Activated CD8-positive, alpha-beta memory T cell treated with anti-CD3 and anti-CD28 coated beads for 1 hour (primary cell): ENCODE results near the gene TNFRSF14.
A peak's percentile ranks its signal among the peaks of the same experiment; 100 is the strongest.
"Not testable (repeated sequence)": the region's sequence is repeated elsewhere in the genome, so short reads cannot be mapped to it uniquely, and the experiment has no call there.

ENCODE experiments used
- DNase-seq, 2 donors: peaks; one replicate each; pipeline ENCODE4 v3.0.0-alpha.2; 2020; ENCODE audit warnings: low read depth in 1 of 2; ENCODE audit errors: extremely low read depth in 1 of 2

The TNFRSF14 gene

DNA sequence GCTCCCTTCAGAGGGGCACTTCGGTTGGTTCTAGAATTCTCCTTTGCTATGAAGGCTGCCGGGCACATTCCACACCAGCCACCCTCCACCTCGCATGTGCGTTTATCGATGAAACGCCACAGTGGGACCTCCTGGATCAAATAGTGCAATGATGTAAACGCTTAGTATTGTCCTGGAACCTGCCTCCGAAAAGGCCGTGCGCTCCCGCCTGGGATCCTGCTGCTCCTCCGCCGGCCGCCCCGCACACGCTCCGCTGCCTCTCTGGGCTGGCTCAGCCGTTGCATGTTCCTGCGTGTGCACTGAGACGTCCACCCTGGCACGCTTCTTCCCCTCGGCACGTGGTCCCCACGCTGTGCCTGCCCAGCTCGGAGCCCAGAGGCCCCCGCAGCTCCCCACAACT, 4.0 kb upstream of the TNFRSF14 start:
- no peak for DNase-seq

DNA sequence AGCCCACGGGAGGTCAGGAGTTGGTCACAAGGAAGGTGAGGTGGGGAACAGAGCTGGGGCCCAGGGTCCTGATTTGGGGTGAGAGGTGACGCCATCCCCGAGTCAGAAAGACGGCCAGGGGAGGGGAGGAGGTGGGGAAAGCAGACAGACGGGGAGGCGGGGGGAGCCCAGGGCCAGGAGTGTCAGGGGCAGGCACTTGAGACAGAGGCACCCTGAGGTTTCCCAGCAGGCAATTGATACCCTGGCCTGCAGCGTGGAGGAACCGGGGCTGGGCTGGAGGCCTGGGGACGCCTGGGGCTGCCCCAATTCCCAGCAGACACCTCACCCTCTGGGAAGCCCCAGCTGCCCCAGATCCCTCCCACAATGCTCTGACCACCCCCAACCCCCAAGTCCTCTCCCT, 3.1 kb upstream of the TNFRSF14 start:
- not testable (repeated sequence) for DNase-seq

DNA sequence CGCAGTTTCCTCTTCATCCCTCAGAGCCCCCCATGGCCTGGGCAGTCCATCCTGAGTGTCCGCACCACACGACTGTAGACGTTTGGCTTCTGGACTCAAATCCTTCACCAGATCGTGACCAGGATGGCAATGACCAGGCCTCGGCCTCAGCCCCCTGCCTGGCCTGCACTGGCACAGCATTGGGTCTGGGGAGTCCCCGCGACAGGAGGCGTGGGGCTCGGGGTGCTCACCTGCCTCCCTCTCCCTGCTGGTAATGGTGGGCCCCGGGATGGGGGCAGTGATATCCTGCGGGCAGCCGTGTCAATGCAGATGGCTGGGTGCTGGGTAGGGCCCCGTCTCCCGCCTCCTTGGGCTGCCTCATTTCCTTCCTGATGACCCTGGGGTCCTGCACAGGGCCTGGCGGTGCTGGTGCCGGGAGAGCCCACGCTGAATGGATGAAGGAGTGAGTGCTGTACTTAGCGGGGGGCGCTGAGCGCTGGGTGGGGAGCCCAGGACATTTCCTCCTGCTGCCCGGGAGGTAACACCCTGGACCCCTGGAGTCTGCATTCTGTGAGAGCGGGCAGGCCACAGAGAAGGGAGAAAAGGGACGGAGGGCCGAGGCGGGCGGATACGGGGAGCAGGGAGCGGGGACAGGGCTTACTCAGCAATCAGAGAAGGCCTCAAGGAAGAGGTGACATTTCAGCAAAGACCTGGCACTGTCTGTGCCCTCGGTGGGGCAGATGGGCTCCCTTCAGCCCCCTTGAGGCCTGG, 2.1 kb upstream of the TNFRSF14 start:
- DNase-seq = no peak

DNA sequence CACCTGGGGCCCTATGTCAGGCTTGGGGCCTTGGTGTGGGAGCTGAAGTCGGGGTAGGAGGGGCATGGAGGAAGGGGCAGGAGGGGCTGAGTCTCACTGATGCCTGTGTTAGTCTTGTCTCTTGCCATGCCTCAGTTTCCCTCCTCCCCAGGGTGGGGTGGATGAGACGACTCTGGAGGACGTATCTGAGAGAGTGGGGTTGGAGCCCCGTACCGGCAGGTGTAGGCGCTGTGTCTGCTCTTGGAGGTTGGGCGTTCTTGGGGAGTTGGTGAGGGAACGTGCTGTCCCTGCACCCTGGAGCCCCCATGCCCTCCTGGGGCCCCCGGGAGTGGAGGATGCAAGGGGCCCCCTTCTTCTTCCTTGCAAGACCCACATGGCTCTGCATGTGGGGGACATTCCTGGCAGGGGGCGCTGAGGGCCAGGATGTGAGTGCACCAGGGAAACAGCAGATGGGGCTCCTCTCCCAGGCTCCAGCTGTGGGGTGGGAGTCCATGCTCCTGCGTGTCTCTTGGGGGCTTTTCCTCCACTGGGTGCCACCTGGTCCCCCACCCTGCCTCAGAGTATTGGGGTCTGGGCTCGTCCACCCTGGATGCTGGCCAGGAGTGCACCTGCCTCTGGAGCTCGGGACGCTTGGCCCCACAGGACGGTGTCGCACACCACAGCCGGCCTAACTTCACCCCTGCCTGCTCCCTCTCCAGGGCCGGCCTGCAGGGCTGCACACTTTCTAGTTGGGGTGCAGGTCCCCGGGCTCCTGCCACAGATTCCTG, 1.4 kb upstream of the TNFRSF14 start:
- DNase-seq = no peak

DNA sequence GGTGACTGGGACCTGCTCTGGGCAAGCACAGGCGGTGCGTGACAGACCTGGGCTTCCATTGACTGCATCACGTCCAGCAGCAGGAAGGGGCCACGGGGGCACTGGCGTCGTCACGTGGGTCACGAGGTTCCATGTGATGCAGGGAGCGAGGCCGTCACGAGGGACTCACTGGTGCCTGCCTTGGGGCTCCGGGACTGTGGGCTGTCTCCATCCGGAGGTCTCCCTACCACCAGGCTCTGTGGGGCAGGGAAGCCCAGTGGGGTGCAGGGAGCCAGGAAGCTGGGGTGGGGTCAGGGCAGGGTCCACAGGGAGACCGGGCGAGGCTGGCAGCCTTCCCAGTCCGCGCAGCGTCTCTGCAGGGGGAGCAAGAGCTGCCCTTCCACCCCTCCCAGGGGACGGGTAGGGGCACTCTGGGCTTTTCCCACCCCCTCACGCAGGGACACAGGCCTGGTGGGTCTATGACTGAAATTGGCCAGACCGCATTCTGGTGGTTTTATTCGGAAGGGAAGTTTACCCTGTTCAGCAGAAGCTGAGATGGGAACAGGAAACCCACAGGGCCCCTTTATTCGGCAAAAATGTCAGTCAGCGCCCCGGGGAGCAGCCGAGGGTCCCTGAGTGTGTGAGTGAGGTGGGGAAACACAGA, 416 bp upstream of the TNFRSF14 start:
- peak in 1 of 2 donors; percentile 56 for DNase-seq

DNA sequence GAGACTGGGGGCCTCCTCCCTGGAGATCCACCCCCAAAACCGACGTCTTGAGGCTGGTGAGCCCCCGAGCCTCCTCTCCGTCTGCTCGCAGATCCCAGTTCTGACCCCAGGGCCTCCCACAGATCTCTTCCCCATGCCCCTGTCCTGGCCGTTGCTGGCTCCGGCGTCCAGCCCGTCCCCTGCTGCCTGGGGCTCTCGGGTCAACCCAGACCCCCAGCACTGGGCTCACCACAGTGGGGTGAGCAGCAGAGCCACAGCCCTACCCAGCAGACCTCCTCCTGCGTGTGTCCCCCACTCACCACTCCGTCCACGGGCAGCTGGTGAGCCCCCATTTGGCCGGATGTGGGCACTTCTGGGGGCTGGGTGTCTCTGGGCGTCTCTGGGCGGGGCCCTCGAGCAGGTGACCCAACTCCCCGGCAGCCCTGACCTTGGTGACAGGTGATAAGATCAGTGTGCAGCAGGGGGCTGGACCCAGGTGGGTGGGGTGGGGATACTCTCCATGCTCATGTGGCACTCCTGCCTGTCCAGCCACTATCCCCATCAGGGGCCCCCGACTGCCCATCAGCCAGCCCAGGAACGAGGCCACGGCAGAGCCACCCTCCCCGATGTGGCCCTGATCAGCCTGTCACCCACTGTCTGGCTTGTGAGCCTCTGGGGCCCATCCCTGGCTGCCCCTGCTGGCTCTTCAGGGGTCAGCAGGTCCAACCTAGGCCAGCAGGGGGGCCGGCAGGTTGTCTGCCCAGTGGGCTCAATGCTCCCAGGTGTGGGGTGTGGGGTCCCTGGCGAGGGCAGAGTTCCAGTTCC, 709 bp downstream of the TNFRSF14 start:
- no peak for DNase-seq

DNA sequence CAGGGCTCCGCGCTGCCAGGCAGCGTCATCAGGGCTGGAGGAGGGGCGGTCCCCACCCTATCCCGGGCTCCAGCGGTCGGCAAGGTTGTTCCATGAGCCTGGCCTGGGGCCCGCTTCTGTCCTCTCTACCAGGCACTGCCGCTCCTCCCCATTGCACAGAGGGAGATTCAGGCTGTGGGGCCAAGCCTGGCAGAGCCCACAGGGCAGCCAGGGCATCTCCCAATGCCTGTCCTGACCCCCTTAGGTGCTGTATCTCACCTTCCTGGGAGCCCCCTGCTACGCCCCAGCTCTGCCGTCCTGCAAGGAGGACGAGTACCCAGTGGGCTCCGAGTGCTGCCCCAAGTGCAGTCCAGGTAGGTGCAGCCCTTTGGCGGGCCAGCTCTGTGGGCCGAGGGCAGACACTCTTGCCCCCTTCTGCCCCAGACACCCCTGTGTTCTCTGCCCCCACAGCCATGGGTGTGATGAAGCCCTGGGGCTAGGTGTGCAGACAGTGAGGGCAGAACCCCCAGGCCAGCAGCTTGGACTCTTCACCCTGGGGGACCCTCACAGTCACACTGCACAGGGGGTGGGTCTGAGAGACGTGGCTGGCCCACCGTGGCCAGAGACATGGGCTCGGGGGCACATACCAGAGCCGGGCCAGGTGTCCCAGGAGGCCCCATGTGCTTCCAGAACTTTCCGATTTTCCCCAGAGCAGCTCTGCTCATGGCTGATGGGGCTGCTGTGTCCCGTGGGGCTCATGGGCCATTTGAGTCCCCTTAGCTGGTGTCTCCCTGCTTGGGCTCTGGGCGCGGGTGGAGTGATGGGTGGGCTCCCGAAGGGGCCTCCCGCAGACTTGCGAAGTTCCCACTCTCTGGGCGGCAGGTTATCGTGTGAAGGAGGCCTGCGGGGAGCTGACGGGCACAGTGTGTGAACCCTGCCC, 1.6 kb downstream of the TNFRSF14 start:
- DNase-seq = no peak

DNA sequence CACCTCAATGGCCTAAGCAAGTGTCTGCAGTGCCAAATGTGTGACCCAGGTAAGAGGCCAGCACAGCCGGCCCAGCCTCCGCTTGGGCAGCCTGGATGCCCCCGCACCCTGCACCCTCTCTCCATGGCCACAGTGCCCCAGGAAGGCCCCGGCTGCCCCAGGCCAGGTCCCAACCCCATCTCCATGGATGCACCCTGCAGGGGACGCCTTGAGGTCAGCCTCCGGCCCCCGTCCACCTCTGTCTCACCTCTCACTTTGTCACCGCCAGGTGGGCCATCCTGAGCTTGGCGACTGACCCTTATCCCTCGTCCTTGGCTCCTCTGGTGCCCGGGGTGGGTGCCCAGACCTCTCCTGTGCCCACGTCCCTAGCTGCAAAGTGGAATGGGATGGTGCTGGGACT, 2.2 kb downstream of the TNFRSF14 start:
- no peak for DNase-seq

DNA sequence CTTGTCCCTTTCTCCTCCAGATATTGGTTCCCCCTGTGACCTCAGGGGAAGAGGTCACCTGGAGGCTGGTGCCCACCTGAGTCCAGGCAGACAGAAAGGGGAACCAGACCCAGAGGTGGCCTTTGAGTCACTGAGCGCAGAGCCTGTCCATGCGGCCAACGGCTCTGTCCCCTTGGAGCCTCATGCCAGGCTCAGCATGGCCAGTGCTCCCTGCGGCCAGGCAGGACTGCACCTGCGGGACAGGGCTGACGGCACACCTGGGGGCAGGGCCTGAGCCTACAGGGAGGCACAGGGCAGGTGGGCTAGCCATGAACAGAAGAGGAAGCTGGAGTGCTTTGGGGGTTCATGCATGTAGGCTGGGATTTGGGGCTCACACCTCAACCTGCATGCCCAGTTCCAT, 2.7 kb downstream of the TNFRSF14 start:
- no peak for DNase-seq

DNA sequence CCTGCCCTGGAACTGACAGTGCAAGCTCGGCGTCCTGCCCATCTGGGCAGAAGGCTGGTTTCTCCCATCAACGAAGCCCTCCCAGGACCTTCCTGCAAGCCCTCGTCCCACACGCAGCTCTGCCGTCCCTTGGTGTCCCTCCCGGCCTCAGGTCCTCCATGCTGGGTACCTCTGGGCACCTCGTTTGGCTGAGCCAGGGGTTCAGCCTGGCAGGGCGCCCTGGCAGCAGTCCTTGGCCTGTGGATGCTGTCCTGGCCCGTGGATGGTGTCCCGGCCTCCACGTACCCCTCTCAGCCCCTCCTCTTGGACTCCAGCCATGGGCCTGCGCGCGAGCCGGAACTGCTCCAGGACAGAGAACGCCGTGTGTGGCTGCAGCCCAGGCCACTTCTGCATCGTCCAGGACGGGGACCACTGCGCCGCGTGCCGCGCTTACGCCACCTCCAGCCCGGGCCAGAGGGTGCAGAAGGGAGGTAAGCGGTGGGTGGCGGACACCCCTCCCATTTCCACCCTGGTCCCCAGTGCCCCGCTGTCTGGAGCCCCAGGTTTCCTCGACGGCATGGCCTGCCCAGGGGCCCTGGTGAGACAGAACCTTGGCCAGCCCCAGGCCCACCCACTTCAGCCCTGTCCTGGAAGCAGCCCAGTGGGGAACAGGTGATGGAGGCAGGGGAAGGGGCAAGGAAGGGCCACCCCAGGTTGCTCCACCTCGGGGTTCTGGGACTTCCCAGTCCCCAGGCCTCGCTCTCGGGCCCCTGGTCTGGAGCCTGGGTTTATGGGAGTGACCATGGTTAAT, 3.5 kb downstream of the TNFRSF14 start:
- no peak for DNase-seq

DNA sequence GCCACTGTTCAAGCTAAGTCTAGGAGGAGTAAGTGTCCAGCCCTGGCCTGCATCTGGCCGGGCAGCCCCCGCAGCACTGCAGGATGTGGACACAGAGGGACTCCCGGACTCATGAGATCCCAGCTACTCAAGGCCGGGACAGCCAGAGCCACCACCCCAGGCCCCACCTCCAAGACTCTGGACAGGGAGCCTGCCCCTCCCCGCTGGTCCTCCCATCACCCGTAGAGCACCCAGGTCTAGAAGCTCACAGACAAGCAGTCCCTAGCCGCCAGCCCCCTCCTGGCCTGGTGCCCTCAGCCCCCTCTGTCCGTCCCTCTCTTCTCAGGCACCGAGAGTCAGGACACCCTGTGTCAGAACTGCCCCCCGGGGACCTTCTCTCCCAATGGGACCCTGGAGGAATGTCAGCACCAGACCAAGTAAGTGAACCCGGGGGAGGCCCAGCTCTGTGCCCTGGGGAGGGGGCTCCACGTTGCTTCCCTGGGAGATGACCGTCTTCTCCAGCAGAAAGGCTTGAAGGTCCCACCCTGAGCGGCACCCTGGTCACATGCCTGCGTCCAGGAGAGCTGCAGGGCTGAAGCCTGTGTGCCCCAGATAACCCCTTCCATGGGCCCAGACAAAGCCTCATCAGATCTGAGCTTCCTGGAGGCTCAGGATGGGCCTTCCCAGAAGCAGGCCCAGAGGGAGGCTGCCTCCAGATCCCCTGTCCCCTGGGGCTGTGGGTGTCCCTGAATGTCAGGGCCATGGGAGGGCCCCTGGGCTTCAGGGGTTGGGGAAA, 4.3 kb downstream of the TNFRSF14 start:
- no peak for DNase-seq

DNA sequence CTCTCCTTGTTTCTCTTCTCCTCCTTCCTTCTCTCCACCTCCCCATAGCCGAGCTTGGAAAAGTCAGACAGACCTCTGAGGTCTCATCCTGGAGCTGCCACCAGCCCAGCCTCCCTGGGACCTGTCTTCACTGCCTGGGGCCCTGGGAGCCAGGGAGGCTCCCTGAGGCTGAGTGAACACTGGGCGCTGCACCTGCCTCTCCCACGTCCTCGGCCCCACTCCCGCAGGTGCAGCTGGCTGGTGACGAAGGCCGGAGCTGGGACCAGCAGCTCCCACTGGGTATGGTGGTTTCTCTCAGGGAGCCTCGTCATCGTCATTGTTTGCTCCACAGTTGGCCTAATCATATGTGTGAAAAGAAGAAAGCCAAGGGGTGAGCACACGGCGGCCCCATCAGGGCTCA, 5.3 kb downstream of the TNFRSF14 start:
- no peak for DNase-seq

DNA sequence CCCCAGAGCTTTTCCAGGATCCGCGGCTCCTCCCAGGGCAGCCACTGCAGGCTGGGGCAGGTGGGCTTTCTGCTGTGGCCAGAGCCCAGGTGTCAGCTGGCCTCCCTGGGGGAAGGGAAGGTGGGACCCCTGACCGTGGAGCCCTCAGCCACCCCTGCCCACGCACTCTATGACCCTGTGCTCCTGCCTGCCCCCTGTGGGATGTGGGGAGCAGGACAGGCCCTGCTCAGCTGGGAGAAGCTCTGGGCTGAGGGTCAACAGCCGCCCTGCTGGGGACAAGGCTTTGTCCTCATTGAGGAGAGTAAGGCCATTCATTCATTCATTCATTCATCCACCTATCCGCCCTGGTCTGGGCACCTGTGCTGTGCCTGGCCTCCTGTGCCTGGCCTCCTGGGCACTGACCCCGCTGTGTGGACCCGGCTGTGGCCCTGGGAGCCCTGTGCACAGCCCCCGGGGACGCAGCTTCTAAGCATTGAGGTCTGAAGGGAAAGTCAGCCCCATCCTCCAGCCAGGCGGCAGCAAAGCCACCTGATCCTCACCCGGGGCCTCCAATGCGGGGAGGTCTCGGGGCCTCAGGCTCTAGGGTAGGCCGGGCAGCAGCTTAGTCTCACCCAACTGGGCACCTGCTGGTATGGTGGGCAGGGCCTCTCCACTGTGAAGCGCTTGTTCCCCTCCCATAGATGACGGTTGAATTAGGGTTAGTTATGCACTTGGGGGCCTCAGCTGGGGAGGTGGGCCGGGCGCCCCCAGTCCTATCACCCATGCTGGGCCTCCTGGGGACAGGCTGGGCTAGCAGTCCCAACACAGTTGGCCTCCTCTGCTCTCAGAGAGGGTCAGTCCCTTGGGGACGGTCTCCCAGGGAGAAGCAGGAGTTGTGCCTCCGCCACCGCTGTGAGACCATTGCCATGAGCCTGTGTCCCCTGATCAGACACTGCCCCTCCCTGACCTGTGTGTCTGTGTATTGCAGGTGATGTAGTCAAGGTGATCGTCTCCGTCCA, 6.0 kb downstream of the TNFRSF14 start:
- no peak for DNase-seq

DNA sequence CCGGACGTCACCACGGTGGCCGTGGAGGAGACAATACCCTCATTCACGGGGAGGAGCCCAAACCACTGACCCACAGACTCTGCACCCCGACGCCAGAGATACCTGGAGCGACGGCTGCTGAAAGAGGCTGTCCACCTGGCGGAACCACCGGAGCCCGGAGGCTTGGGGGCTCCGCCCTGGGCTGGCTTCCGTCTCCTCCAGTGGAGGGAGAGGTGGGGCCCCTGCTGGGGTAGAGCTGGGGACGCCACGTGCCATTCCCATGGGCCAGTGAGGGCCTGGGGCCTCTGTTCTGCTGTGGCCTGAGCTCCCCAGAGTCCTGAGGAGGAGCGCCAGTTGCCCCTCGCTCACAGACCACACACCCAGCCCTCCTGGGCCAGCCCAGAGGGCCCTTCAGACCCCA, 7.0 kb downstream of the TNFRSF14 start:
- no peak for DNase-seq

DNA sequence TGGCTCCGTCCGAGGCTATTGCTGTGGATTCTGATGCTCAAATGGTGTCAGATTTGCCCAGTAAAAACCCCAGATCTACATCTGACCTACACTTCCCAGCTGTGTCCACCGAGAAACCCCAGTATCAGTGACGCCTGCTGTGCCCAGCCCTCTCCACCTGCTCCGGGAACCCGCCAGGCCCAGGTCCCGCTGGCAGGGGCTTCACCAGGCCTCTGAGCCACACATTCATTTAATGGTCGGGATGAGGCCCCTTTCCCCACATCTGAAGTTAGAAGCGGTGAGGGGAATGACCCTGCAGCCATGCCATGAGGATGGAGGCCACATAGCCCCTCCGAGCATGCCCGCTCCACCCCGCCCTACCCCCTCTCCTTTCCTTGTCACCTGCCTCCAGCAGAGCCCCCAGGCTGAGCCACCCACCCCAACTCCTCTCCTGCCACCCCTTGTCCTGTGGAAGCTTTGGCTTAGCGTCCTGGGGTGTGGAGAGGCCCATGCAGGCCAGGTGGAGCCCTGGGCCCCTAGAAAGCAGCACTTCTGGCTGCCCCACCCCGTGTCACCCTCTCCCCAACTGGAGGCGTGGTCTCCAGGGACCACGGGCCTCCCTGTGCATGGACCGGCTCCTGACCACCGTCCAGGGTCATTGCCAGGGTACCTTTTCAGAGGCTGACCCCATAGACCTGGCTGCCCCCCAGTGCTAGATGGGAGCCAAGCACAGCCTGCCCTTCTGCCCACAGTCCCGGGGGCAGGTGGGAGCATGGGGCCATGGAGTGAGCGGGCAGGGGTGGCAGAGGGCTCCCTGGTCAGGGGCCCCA, 8.0 kb downstream of the TNFRSF14 start:
- DNase-seq = no peak

DNA sequence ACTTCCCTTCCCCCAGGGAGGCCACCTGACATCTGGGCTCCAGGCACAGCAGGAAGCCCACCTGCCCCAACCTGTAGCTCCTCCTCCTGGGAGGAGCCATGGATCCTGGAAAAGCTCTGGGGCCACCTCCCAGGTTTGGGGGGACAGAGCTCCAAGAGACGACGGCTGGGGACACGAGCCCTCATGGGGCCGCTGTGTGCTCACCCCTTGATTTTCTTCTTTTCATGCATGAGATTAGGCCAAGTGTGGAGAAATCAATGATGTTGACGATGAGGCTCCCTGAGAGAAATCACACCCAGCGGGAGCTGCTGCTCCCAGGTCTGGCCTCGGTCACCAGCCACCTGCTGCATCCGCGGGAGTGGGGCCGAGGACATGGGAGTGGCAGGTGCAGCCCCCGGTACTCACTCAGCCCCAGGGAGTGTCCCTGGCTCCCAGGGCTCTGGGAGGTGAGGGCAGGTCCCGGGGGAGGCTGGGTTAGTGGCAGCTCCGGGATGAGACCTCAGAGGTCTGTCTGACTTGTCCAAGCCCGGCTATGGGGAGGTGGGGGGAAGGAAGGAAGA, 8.7 kb downstream of the TNFRSF14 start:
- no peak for DNase-seq
